ENCODE data around the gene SSR1. TPM values are rescaled to one million over a fixed set of nuclear protein-coding genes. Genes with fewer than 3 reads are reported as not detected.

Gene SSR1
- total and polyA plus RNA-seq, 7 donors = 17.9 to 40.4 (median 35.4) TPM

- H3K9me3 ChIP-seq = no peaks in the 10 kb centered on the region
- peak; percentile 4 to 28 (median 17) for ATAC-seq
- DNase-seq = no peak
- 91 to 93% (median 91%) methylated on average over 21 of the region's 21 CpGs for WGBS, 3 donors
- no peaks in the 10 kb centered on the region for H3K4me1 ChIP-seq
- no peak overlapping the region for H3K4me3 ChIP-seq
- TF ChIP-seq CTCF (IDR thresholded peaks at IDR 0.05) = no peak
- peaks cover 16 to 95% of the 10 kb centered on the region in 2 donors for H3K36me3 ChIP-seq (ENCODE audit: insufficient read depth in 1 of 2, low read depth in 1 of 2)
- H3K27me3 ChIP-seq (ENCODE audit: insufficient read depth in 3 of 3, low read length in 2 of 3) = no peaks in the 10 kb centered on the region
- H3K27ac ChIP-seq = no peak overlapping the region
- intact Hi-C loops (cut with DNase I) = no loop called here
Observed at GRCh38 chr6:7228662-7229375, 84.2 kb downstream of the SSR1 start.

DNA sequence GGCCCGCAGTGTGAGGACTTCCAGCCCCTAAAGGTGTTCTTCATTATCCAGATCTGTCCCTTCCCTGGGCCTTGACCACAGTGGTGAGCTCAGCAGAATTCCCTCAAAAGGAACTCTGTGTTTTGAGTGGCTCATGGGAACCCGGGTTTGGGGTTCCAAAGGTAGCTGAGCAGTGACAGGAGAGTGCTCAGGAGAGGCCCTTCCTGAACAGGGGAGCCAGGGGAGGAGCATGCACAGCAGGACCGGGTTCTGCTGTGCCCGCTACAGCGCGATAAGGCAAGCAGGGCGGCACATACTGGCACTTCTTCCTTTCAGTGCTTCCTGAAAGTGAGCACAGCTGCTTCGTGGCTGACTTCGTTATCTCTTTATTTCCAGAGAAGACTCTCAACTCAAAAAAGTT is 88.3 kb downstream of the SSR1 start:
- no peaks in the 10 kb centered on the region for H3K9me3 ChIP-seq
- no peak overlapping the region for H3K27ac ChIP-seq
- TF ChIP-seq CTCF (IDR thresholded peaks at IDR 0.05) = no peak
- H3K36me3 ChIP-seq (ENCODE audit: insufficient read depth in 1 of 2, low read depth in 1 of 2) = peaks cover 9 to 76% of the 10 kb centered on the region in 2 donors
- intact Hi-C loops (cut with DNase I) = no loop called here
- DNase-seq (no peak), ATAC-seq (no peak)
- H3K27me3 ChIP-seq (ENCODE audit: insufficient read depth in 3 of 3, low read length in 2 of 3) = no peaks in the 10 kb centered on the region
- H3K4me3 ChIP-seq = no peak overlapping the region
- H3K4me1 ChIP-seq = peaks cover 12% of the 10 kb centered on the region
- 72 to 77% (median 75%) methylated on average over 9 of the region's 9 CpGs for WGBS, 3 donors

DNA sequence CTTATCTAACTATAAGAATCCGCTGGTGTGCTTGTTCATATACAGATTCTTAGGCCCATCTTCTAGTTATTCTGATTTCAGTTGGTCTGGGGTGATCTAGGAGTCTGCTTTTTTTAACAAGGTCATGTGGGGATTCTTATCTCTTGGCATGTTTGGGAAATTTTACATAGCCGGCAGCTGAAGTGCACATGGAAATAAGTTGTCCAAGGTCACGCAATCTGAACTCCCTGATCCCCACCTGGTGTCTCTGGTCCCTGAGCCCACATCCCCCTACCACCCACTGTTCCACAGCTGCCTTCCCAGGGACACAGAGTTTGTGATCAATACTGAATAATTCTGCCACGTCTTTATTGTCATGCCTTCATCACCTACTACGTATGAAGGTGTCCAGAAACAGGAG is 90.8 kb downstream of the SSR1 start:
- ATAC-seq (no peak), DNase-seq (no peak)
- TF ChIP-seq CTCF (IDR thresholded peaks at IDR 0.05) = no peak
- intact Hi-C loops (cut with DNase I) = no loop called here
- Histone ChIP-seq H3K9me3 (no peaks in the 10 kb centered on the region), H3K4me3 (no peak overlapping the region), H3K27me3 (ENCODE audit: insufficient read depth in 3 of 3, low read length in 2 of 3) (no peaks in the 10 kb centered on the region), H3K36me3 (ENCODE audit: insufficient read depth in 1 of 2, low read depth in 1 of 2) (peaks cover 9 to 52% of the 10 kb centered on the region in 2 donors), H3K4me1 (peaks cover 34% of the 10 kb centered on the region), H3K27ac (peak overlapping the region; percentile 2)
- WGBS, 3 donors = 84% methylated on average over 5 of the region's 5 CpGs

DNA sequence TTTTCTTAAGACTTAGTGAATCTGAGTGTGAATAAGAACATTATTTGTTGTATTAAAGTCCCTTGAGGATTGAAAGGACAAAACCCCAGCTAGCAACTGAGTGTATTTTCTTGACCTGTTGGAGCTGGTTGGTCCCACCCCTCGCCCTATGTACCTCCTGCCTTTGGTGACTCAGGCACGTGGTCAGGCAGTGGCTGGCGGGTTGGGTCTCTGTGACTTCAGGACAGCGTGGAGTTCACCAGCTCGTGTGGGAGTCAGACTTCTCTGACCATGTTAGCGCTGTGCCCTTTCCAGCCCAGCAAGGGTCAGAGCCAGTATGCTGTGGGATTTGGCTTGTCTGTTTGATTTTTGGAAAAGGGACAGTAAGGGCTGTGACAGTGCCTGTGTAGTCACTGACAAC is 93.7 kb downstream of the SSR1 start:
- Histone ChIP-seq H3K36me3 (ENCODE audit: insufficient read depth in 1 of 2, low read depth in 1 of 2) (peaks cover 0 to 29% of the 10 kb centered on the region in 2 donors), H3K4me1 (peaks cover 56% of the 10 kb centered on the region), H3K4me3 (no peak overlapping the region), H3K27me3 (ENCODE audit: insufficient read depth in 3 of 3, low read length in 2 of 3) (no peaks in the 10 kb centered on the region), H3K9me3 (no peaks in the 10 kb centered on the region), H3K27ac (peak overlapping the region; percentile 95)
- 25 to 56% (median 32%) methylated on average over 6 of the region's 6 CpGs for WGBS, 3 donors
- TF ChIP-seq CTCF (IDR thresholded peaks at IDR 0.05) = no peak
- ATAC-seq (peak in 3 of 4 donors; percentile 21 to 45 (median 23)), DNase-seq (peak in 1 of 2 donors; percentile 72)
- intact Hi-C loops (cut with DNase I) = loop anchor here (5.0 to 10.0 kb wide), 6 partner anchors 47 to 317 kb away; no protein-coding TSS in a partner anchor

Data from psoas muscle (tissue), 8 donors.